HFF-Myc (cell line): ENCODE measurements around the gene ARID3A.

ENCODE experiments used
- DNase-seq: peaks from one replicate; pipeline ENCODE4 v3.0.0-alpha.2; 2011; ENCODE audit warnings: low read depth; ENCODE audit errors: extremely low read depth
- H3K4me3 ChIP-seq: replicated peaks from 2 replicates; pipeline ENCODE4 v1.5.1; 2011; ENCODE audit warnings: low read depth, mild to moderate bottlenecking, control low read depth, low read length
- TF ChIP-seq, protein P1 (sequence below): IDR thresholded peaks from 2 replicates; pipeline ENCODE4 v1.5.1; 2012; ENCODE audit warnings: mild to moderate bottlenecking, low read depth, low read length, control low read depth; ENCODE audit errors: missing control alignments

ARID3A gene

DNA sequence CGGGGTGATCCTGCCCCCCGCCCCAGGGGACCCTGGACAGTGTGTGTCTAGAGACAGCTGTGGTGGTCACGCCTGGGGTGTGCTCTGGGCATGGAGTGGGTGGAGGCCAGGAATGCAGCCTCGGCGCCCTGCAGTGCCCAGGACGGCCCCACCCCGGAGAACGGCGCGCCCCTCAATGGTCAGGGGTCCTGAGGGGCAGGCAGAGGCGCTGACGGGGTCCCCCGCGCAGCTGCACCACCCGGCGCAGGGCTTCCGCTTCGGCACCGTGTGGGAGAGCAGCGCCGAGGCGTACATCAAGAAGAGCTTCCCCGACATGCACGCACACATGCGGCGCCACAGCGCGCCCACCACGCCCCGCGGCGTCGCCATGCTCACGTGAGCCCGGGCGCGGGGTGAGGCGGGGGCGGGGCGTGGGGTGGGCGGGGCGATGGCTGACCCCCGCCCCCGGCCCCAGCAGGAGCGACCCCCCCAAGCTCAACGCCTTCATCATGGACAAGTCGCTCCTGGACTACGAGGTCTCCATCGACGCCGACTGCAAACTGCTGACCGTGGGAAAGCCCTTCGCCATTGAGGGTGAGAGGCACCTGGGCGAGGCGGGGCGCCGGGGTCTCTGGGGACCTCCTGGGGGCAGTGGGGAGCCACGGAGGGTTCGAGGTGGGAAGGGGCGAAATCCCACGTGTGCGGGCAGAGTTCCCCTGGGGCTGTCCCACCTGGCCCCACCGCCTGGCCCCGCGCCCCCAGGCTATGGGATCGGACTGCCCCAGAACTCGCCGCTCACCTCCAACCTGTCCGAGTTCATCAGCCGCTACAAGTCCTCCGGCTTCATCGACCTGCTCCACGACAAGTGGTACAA lies 81.8 kb downstream of the ARID3A start:
- no peak for DNase-seq
- no peak overlapping the region for H3K4me3 ChIP-seq
- TF ChIP-seq, protein P1, sequence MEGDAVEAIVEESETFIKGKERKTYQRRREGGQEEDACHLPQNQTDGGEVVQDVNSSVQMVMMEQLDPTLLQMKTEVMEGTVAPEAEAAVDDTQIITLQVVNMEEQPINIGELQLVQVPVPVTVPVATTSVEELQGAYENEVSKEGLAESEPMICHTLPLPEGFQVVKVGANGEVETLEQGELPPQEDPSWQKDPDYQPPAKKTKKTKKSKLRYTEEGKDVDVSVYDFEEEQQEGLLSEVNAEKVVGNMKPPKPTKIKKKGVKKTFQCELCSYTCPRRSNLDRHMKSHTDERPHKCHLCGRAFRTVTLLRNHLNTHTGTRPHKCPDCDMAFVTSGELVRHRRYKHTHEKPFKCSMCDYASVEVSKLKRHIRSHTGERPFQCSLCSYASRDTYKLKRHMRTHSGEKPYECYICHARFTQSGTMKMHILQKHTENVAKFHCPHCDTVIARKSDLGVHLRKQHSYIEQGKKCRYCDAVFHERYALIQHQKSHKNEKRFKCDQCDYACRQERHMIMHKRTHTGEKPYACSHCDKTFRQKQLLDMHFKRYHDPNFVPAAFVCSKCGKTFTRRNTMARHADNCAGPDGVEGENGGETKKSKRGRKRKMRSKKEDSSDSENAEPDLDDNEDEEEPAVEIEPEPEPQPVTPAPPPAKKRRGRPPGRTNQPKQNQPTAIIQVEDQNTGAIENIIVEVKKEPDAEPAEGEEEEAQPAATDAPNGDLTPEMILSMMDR = no peak

DNA sequence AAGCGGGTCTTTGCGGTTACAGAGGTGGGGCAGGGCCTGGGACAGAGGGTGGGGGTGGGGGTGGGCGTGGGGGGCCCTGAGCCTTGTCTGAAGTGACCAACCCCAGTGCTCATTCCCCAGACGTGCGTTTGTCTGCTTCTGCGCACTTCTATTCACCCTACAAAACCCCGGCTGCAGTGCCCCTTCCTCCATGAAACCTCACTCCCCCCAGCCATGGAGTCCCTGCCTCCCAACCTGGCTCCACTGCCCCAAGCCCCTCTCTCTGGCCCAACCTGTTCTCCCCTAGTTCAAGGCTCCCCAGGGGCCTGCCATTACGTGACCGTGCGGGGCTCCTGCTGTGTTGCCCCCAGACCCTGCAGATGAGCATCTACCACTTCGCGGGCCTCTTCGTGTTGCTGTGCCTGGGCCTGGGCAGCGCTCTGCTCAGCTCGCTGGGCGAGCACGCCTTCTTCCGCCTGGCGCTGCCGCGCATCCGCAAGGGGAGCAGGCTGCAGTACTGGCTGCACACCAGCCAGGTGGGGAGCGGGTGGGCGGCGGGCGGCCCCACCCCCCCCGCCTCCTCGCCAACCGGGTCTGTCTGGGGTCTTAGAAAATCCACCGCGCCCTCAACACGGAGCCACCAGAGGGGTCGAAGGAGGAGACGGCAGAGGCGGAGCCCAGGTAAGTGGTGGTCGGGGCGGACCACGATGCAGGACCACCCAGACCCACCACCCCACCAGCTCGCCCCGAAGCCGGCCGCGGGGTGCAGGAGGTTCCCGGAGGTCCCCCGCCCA lies 82.6 kb downstream of the ARID3A start:
- no peak for DNase-seq
- TF ChIP-seq, protein P1 = no peak
- no peak overlapping the region for H3K4me3 ChIP-seq

GRCh38 chr19:1009041-1009980 lies 83.5 kb downstream of the ARID3A start:
- TF ChIP-seq, protein P1 = no peak
- DNase-seq = no peak
- H3K4me3 ChIP-seq = no peak overlapping the region

DNA sequence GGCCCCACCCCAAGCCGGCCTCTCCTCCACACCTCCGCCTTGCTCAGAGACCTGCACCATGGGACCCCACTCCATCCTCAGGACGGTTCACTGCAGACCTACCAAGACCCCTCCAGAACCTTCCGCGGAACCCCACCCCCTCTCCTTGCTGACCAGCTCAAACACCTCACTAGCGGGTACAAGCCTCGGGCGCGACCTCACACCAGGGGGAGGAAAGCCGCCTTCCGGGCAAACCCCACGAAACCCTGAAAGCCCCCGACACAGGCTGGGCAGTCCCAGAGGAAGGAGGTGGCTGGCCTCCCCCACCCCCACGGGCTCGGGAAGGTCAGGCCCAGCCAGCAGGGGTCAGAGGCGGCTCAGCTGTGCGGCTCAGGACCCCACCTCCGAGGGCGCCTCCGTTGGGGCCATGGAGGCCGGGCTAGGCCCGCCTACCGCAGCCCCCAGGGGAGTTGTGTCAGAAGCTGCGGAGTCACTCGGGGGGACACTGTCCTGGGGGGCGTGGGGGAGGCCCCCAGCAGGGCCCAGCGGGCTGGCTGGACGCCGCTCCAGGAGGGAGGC lies 84.2 kb downstream of the ARID3A start:
- no peak for DNase-seq
- H3K4me3 ChIP-seq = no peak overlapping the region
- TF ChIP-seq, protein P1 = no peak

DNA sequence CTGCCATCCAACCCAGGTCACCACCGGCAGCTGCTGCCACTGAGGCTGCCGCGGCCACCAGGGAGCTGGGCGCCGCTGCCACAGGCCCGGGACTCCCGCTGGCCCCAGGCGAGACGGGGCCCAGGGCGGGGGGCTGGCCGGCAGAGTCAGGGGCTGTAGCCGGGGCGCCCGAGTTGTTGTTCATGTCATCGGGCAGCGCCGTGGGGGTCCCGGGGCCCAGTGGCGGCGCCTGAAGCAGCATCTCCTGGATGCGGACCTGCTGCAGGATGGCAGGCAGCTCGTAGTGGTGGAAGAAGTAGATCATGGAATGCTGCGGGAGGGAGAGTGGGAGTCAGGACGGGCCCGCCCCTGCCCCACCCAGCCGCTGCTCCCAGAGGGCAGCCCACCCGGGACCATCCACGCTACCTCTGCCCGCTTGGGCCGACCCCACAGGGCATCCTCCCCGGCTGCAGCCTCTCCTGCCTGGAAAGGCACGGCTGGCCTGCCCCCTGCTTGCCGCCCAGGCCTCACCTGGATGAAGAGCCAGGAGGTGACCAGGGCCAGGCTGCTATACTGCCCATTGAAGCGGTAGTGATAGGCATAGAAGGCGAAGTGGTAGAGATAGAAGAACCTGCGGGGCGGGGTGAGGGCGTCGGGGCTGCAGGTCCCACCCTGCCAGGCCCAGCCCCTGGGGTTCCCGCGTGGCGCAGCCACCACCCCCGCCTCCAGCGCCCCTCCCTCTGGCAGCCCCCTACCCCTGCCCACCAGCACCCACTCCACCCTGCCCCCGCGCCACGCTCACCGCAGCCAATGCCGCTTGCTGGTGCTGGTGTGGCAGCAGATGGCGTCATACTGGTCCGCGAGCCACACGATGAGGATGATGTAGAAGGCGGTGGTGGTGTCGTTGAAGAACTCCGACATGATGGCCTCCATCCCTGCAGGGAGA lies 85.0 kb downstream of the ARID3A start:
- TF ChIP-seq, protein P1 = no peak
- no peak for DNase-seq
- H3K4me3 ChIP-seq = no peak overlapping the region
